Measurements from ENCODE around the gene ERICH3.

DNA sequence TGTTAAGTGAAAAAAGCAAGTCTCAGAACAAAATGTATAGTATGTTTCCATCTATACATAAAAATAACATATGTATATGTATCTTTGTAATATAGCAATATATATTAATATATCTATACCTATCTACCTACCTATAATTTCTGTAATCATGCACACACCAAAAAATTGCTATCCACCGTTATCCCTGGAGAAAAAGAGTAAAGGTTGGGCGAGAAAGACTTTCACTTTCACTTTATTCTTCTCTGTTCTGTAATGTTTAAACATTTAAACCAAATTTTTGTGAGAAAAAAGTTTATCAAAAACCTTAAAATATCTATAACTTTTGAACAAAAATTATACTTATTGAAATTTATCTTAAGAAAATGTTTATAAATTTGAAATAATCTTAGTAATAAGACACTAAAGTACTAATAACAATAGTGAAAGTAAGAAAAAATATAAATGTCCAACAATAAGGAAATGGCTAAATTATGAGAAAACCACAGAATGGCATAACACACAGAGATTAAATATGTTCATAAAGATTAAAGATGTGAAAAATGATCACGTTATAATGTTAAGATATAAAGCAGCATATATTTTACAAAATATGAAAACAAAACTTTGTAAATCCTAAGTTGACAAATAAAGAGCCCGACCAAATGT, 87.2 kb downstream of the ERICH3 start:
- no peak for TF ChIP-seq CTCF (IDR thresholded peaks at IDR 0.05; ENCODE audit: poor library complexity)
- no peak for TF ChIP-seq EZH2 (IDR thresholded peaks at IDR 0.05; ENCODE audit: borderline replicate concordance)
